Measurements from ENCODE around the gene HID1. TPM values are rescaled to one million over a fixed set of nuclear protein-coding genes. Genes with fewer than 3 reads are reported as not detected.

HID1 gene
- total and polyA plus RNA-seq, 2 experiments from 2014 or later: not detected

GRCh38 chr17:74951065-74951464 lies 21.5 kb downstream of the HID1 start:
- Histone ChIP-seq H3K36me3 (ENCODE audit: low read depth) (no peaks in the 10 kb centered on the region), H3F3A (ENCODE audit: insufficient read depth) (no peaks in the 10 kb centered on the region), H3K27ac (no peak overlapping the region), H3K4me1 (ENCODE audit: insufficient read depth) (no peaks in the 10 kb centered on the region), H3K9ac (no peak overlapping the region), H3K9me3 (ENCODE audit: low read depth) (no peaks in the 10 kb centered on the region), H3K4me2 (ENCODE audit: unreplicated experiment) (no peak overlapping the region), H3K27me3 (replicated peaks; ENCODE audit: insufficient read depth) (peaks cover 14% of the 10 kb centered on the region; the same call in 1 of the 2 replicates), H3K9me2 (ENCODE audit: insufficient read depth) (no peaks in the 10 kb centered on the region), H2AFZ (no peak overlapping the region), H4K20me1 (ENCODE audit: insufficient read depth) (no peaks in the 10 kb centered on the region), H3K79me2 (ENCODE audit: insufficient read depth) (no peaks in the 10 kb centered on the region), H3K4me3 (no peak overlapping the region)
- 36 to 46% methylated on average over 3 of the region's 3 CpGs for WGBS, 2 experiments (ENCODE audit: low coverage in 1 of 2, low lambda C conversion rate in 2 of 2, missing lambda C conversion rate in 2 of 2)
- no peak for DNase-seq
- TF ChIP-seq EZH2phosphoT487 (IDR thresholded peaks at IDR 0.05; ENCODE audit: insufficient read depth, low read depth): no peak
- TF ChIP-seq EZH2 (IDR thresholded peaks at IDR 0.05; ENCODE audit: insufficient read depth, poor library complexity, severe bottlenecking): no peak
- in situ Hi-C loops (cut with MboI): no loop called here

DNA sequence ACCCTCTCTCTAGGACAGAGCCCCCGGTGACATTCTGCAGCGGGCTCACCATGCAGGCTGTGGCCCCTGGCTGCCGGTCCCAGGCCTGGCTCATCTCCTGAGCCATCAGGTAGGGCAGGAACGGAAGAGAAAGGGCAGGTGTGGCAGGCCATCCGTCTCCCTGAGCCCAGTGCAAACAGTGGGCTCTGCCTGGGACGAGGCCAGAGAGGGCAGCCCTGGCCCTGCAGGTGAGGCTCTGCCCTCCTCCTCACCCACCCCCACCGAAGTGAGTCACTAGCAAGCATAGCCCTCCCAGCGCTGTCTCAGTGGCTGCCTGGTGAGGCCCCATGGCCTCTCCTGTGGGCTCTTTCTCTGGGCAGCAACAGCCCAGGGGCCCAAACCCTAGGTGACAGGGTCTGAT lies 22.4 kb downstream of the HID1 start:
- H3K4me3 ChIP-seq: no peak overlapping the region
- H4K20me1 ChIP-seq (ENCODE audit: insufficient read depth): no peaks in the 10 kb centered on the region
- TF ChIP-seq EZH2 (IDR thresholded peaks at IDR 0.05; ENCODE audit: insufficient read depth, poor library complexity, severe bottlenecking) (no peak), EZH2phosphoT487 (IDR thresholded peaks at IDR 0.05; ENCODE audit: insufficient read depth, low read depth) (no peak)
- no peaks in the 10 kb centered on the region for H3K9me2 ChIP-seq (ENCODE audit: insufficient read depth)
- peaks cover 23% of the 10 kb centered on the region for H3K27me3 ChIP-seq (replicated peaks; ENCODE audit: insufficient read depth)
- WGBS, 2 experiments (ENCODE audit: low coverage in 1 of 2, low lambda C conversion rate in 2 of 2, missing lambda C conversion rate in 2 of 2): 58 to 59% methylated on average over 7 to 8 of the region's 8 CpGs
- no peak overlapping the region for H2AFZ ChIP-seq
- no peaks in the 10 kb centered on the region for H3K4me1 ChIP-seq (ENCODE audit: insufficient read depth)
- no peak overlapping the region for H3K4me2 ChIP-seq (ENCODE audit: unreplicated experiment)
- DNase-seq: no peak
- H3K27ac ChIP-seq: no peak overlapping the region
- no peaks in the 10 kb centered on the region for H3K36me3 ChIP-seq (ENCODE audit: low read depth)
- H3F3A ChIP-seq (ENCODE audit: insufficient read depth): no peaks in the 10 kb centered on the region
- in situ Hi-C loops (cut with MboI): no loop called here
- H3K9me3 ChIP-seq (ENCODE audit: low read depth): no peaks in the 10 kb centered on the region
- no peak overlapping the region for H3K9ac ChIP-seq
- H3K79me2 ChIP-seq (ENCODE audit: insufficient read depth): no peaks in the 10 kb centered on the region

GRCh38 chr17:74949455-74950115 lies 23.0 kb downstream of the HID1 start:
- Histone ChIP-seq H3K4me3 (no peak overlapping the region), H3K4me1 (ENCODE audit: insufficient read depth) (no peaks in the 10 kb centered on the region), H3K4me2 (ENCODE audit: unreplicated experiment) (no peak overlapping the region), H3K9me2 (ENCODE audit: insufficient read depth) (no peaks in the 10 kb centered on the region), H2AFZ (no peak overlapping the region), H3K36me3 (ENCODE audit: low read depth) (no peaks in the 10 kb centered on the region), H3K79me2 (ENCODE audit: insufficient read depth) (no peaks in the 10 kb centered on the region), H3K27ac (no peak overlapping the region), H3K27me3 (replicated peaks; ENCODE audit: insufficient read depth) (peaks cover 28% of the 10 kb centered on the region), H3F3A (ENCODE audit: insufficient read depth) (no peaks in the 10 kb centered on the region), H3K9ac (no peak overlapping the region), H4K20me1 (ENCODE audit: insufficient read depth) (no peaks in the 10 kb centered on the region), H3K9me3 (ENCODE audit: low read depth) (no peaks in the 10 kb centered on the region)
- DNase-seq: no peak
- 28 to 34% methylated on average over 10 to 11 of the region's 12 CpGs for WGBS, 2 experiments (ENCODE audit: low coverage in 1 of 2, low lambda C conversion rate in 2 of 2, missing lambda C conversion rate in 2 of 2)
- in situ Hi-C loops (cut with MboI): no loop called here
- TF ChIP-seq EZH2 (IDR thresholded peaks at IDR 0.05; ENCODE audit: insufficient read depth, poor library complexity, severe bottlenecking) (no peak), EZH2phosphoT487 (IDR thresholded peaks at IDR 0.05; ENCODE audit: insufficient read depth, low read depth) (no peak)

- TF ChIP-seq EZH2 (IDR thresholded peaks at IDR 0.05; ENCODE audit: insufficient read depth, poor library complexity, severe bottlenecking) (no peak), EZH2phosphoT487 (IDR thresholded peaks at IDR 0.05; ENCODE audit: insufficient read depth, low read depth) (no peak)
- Histone ChIP-seq H3K9me3 (ENCODE audit: low read depth) (no peaks in the 10 kb centered on the region), H3K4me3 (no peak overlapping the region), H3K27me3 (replicated peaks; ENCODE audit: insufficient read depth) (peaks cover 44% of the 10 kb centered on the region), H3F3A (ENCODE audit: insufficient read depth) (no peaks in the 10 kb centered on the region), H3K4me1 (ENCODE audit: insufficient read depth) (no peaks in the 10 kb centered on the region), H2AFZ (no peak overlapping the region), H3K9me2 (ENCODE audit: insufficient read depth) (no peaks in the 10 kb centered on the region), H3K4me2 (ENCODE audit: unreplicated experiment) (no peak overlapping the region), H3K79me2 (ENCODE audit: insufficient read depth) (no peaks in the 10 kb centered on the region), H4K20me1 (ENCODE audit: insufficient read depth) (no peaks in the 10 kb centered on the region), H3K36me3 (ENCODE audit: low read depth) (no peaks in the 10 kb centered on the region), H3K27ac (no peak overlapping the region), H3K9ac (no peak overlapping the region)
- in situ Hi-C loops (cut with MboI): no loop called here
- WGBS, 2 experiments (ENCODE audit: low coverage in 1 of 2, low lambda C conversion rate in 2 of 2, missing lambda C conversion rate in 2 of 2): 75 to 77% methylated on average over 17 of the region's 17 CpGs
- no peak for DNase-seq
These were observed 25.4 kb downstream of the HID1 start for GRCh38 chr17:74947041-74947754.
